Keratinocyte (primary cell): Measurements from ENCODE around the gene TMA7B. TPM values are rescaled to one million over a fixed set of nuclear protein-coding genes. Genes with fewer than 3 reads are reported as not detected.

Source experiments
- DNase-seq: peaks from one replicate; pipeline ENCODE4 v3.0.0-alpha.2; 2011; ENCODE audit warnings: low read depth, missing footprints, low spot score
- FAIRE-seq: peaks from 2 replicates; lab custom pipeline; 2011; peaks lifted over from hg19 to GRCh38; lab: Jason Lieb, UNC
- H2AFZ ChIP-seq: 2 replicates; pipeline ENCODE4 v1.6.0; 2012; ENCODE audit warnings: low read length, control low read depth, inconsistent platforms; ENCODE audit not compliant: control insufficient read depth
- H3K27ac ChIP-seq: 2 replicates; pipeline ENCODE4 v1.5.1; 2011; ENCODE audit warnings: low read length; ENCODE audit not compliant: control insufficient read depth, insufficient read depth
- H3K27me3 ChIP-seq: 3 replicates; pipeline ENCODE4 v1.6.0; 2011; ENCODE audit warnings: low read length; ENCODE audit not compliant: control insufficient read depth, insufficient read depth; ENCODE audit errors: extremely low read depth
- H3K36me3 ChIP-seq, 2 experiments: 2 replicates in 1 of 2; 3 replicates in 1 of 2; pipeline ENCODE4 v1.5.1; 2011; ENCODE audit warnings: low read length in 2 of 2, mild to moderate bottlenecking in 1 of 2; ENCODE audit not compliant: control insufficient read depth in 2 of 2, insufficient read depth in 2 of 2; ENCODE audit errors: extremely low read depth in 1 of 2
- H3K4me1 ChIP-seq: 3 replicates; pipeline ENCODE4 v1.5.1; 2011; ENCODE audit warnings: low read length; ENCODE audit not compliant: control insufficient read depth, insufficient read depth; ENCODE audit errors: extremely low read depth
- H3K4me2 ChIP-seq: 3 replicates; pipeline ENCODE4 v1.6.0; 2011; ENCODE audit warnings: low read depth, low read length; ENCODE audit not compliant: control insufficient read depth, insufficient read depth; ENCODE audit errors: extremely low read depth
- H3K4me3 ChIP-seq, 3 experiments: fragments of 200-600 bp in 1 of 3; sonication (generic) in 1 of 3; 2 replicates in 2 of 3; 3 replicates in 1 of 3; pipeline ENCODE4 v1.5.1; 2011 to 2016; ENCODE audit warnings: low read length in 3 of 3, mild to moderate bottlenecking in 3 of 3, control low read depth in 2 of 3, inconsistent platforms in 1 of 3, low read depth in 1 of 3, mixed read lengths in 1 of 3, mixed run types in 1 of 3, moderate library complexity in 1 of 3; ENCODE audit not compliant: control insufficient read depth in 2 of 3, insufficient read depth in 2 of 3; ENCODE audit errors: extremely low read depth in 1 of 3
- H3K79me2 ChIP-seq: 2 replicates; pipeline ENCODE4 v1.6.0; 2012; ENCODE audit warnings: low read length; ENCODE audit not compliant: control insufficient read depth, insufficient read depth
- H3K9ac ChIP-seq: 3 replicates; pipeline ENCODE4 v1.6.0; 2011; ENCODE audit warnings: low read length; ENCODE audit not compliant: control insufficient read depth, insufficient read depth; ENCODE audit errors: extremely low read depth
- H3K9me1 ChIP-seq: 3 replicates; pipeline ENCODE4 v1.6.0; 2011; ENCODE audit warnings: low read length; ENCODE audit not compliant: control insufficient read depth, insufficient read depth; ENCODE audit errors: extremely low read depth
- H3K9me3 ChIP-seq: 2 replicates; pipeline ENCODE4 v1.5.1; 2012; ENCODE audit warnings: low read depth, low read length; ENCODE audit not compliant: control insufficient read depth
- H4K20me1 ChIP-seq: 3 replicates; pipeline ENCODE4 v1.6.0; 2011; ENCODE audit warnings: low read length; ENCODE audit not compliant: control insufficient read depth, insufficient read depth; ENCODE audit errors: extremely low read depth
- CTCF ChIP-seq, 3 experiments: IDR thresholded peaks in 1 of 3; conservative IDR thresholded peaks in 1 of 3; optimal IDR thresholded peaks in 1 of 3; 2 replicates in 2 of 3; 3 replicates in 1 of 3; pipeline versions ENCODE3 to v1.5.1; 2011; ENCODE audit warnings: low read length in 3 of 3, mild to moderate bottlenecking in 3 of 3, moderate library complexity in 2 of 3, control low read depth in 1 of 3, inconsistent platforms in 1 of 3; ENCODE audit not compliant: insufficient read depth in 2 of 3; ENCODE audit errors: extremely low read depth in 1 of 3
- EZH2 ChIP-seq: IDR thresholded peaks from one replicate; pipeline ENCODE4 v1.6.1; 2012; ENCODE audit warnings: inconsistent platforms, mild to moderate bottlenecking, low read length, moderate library complexity
- dilution Hi-C: fragments of 300-500 bp; cut with MboI; formaldehyde crosslinking; loops from one replicate; pipeline ENCODE4 v1.7.0; 2020; ENCODE audit warnings: low sequenced_read_pairs; ENCODE audit not compliant: extremely low pct_ligation_motif_present
- polyA plus RNA-seq, 5 experiments: library from polyadenylated mRNA; depleted of rRNA in 3 of 5; stranded (reverse) in 3 of 5; stranded (forward) in 1 of 5; unstranded in 1 of 5; fragments of >200 nt; gene quantifications; 1 replicate in 1 of 5; 2 replicates in 3 of 5; 3 replicates in 1 of 5; pipeline versions ENCODE4 v1.2.1 to v1.2.3, GENCODE V29; 2011 to 2012; ENCODE audit warnings: missing spikeins in 2 of 5, low read depth in 1 of 5, low replicate concordance in 1 of 5

The TMA7B gene
- polyA plus RNA-seq, 1 donor (not counting 4 experiments of a cell fraction or from before 2014, with no cell fraction given): not detected

GRCh38 chr22:39923696-39924095 lies 36.5 kb upstream of the TMA7B start:
- H3K9me3 ChIP-seq: no peaks in the 10 kb centered on the region
- no peaks in the 10 kb centered on the region for H3K27me3 ChIP-seq
- no peak overlapping the region for H3K4me2 ChIP-seq
- H3K36me3 ChIP-seq: no peaks in the 10 kb centered on the region
- no peak for DNase-seq
- FAIRE-seq: no peak
- no peak for TF ChIP-seq CTCF (optimal IDR thresholded peaks at IDR 0.05 in 1 of 3, IDR thresholded peaks at IDR 0.05 in 1 of 3, conservative IDR thresholded peaks at IDR 0.05 in 1 of 3; ENCODE audit: extremely low read depth in 1 of 3, insufficient read depth in 2 of 3, low read length in 3 of 3)
- no peak for TF ChIP-seq EZH2
- no peak overlapping the region for H3K9ac ChIP-seq
- dilution Hi-C loops: no loop called here
- H3K79me2 ChIP-seq: no peaks in the 10 kb centered on the region
- peaks cover 8% of the 10 kb centered on the region for H3K4me1 ChIP-seq
- no peaks in the 10 kb centered on the region for H4K20me1 ChIP-seq
- H3K27ac ChIP-seq: no peak overlapping the region
- no peak overlapping the region for H3K4me3 ChIP-seq
- no peak overlapping the region for H2AFZ ChIP-seq
- no peaks in the 10 kb centered on the region for H3K9me1 ChIP-seq

GRCh38 chr22:39924286-39924685 lies 35.9 kb upstream of the TMA7B start:
- TF ChIP-seq EZH2 (no peak), CTCF (optimal IDR thresholded peaks at IDR 0.05 in 1 of 3, IDR thresholded peaks at IDR 0.05 in 1 of 3, conservative IDR thresholded peaks at IDR 0.05 in 1 of 3; ENCODE audit: extremely low read depth in 1 of 3, insufficient read depth in 2 of 3, low read length in 3 of 3) (no peak)

More at GRCh38 chr22:39924286-39924685, 35.9 kb upstream of the TMA7B start:
- no peak overlapping the region for H2AFZ ChIP-seq
- H3K27ac ChIP-seq: no peak overlapping the region
- H3K36me3 ChIP-seq: no peaks in the 10 kb centered on the region
- no peaks in the 10 kb centered on the region for H3K9me1 ChIP-seq
- H3K4me2 ChIP-seq: no peak overlapping the region
- no peak overlapping the region for H3K4me3 ChIP-seq
- DNase-seq (no peak), FAIRE-seq (no peak)
- no peak overlapping the region for H3K9ac ChIP-seq
- H3K9me3 ChIP-seq: no peaks in the 10 kb centered on the region
- H4K20me1 ChIP-seq: no peaks in the 10 kb centered on the region
- no peaks in the 10 kb centered on the region for H3K79me2 ChIP-seq
- no peaks in the 10 kb centered on the region for H3K27me3 ChIP-seq
- dilution Hi-C loops: no loop called here
- peaks cover 14% of the 10 kb centered on the region for H3K4me1 ChIP-seq
